GM23338 (cell line): ENCODE results near the gene MCTP1. TPM values are rescaled to one million over a fixed set of nuclear protein-coding genes. Genes with fewer than 3 reads are reported as not detected.

ENCODE experiments used
- ATAC-seq: fragments of 200-7000 bp; cut with Tn5 transposase; 3 replicates; pipeline ENCODE4 v1.9.1; 2020
- DNase-seq: peaks from one replicate; pipeline ENCODE4 v3.0.0-alpha.2; 2015; ENCODE audit warnings: low spot score
- H2AFZ ChIP-seq: fragments of 200-600 bp; sonication (generic); 2 replicates; pipeline ENCODE4 v1.8.0; 2016; ENCODE audit warnings: antibody characterized with exemption, mild to moderate bottlenecking, moderate library complexity
- H3F3A ChIP-seq: fragments of 200-600 bp; sonication (generic); replicated peaks from 2 replicates; pipeline ENCODE4 v1.8.0; 2017; ENCODE audit warnings: antibody characterized with exemption, mixed run types, low read depth
- H3K27ac ChIP-seq: fragments of 200-600 bp; sonication (generic); 2 replicates; pipeline ENCODE4 v1.6.1; 2016; ENCODE audit warnings: low read depth
- H3K27me3 ChIP-seq: fragments of 200-600 bp; sonication (generic); 2 replicates; pipeline ENCODE4 v1.8.0; 2016; ENCODE audit warnings: mild to moderate bottlenecking, mixed run types, moderate library complexity; ENCODE audit not compliant: insufficient read depth
- H3K36me3 ChIP-seq: fragments of 200-600 bp; sonication (generic); 2 replicates; pipeline ENCODE4 v1.8.0; 2016; ENCODE audit warnings: mild to moderate bottlenecking; ENCODE audit not compliant: insufficient read depth
- H3K4me1 ChIP-seq: fragments of 200-600 bp; sonication (generic); 2 replicates; pipeline ENCODE4 v1.8.0; 2016; ENCODE audit warnings: mild to moderate bottlenecking, moderate library complexity; ENCODE audit not compliant: insufficient read depth
- H3K4me2 ChIP-seq: fragments of 200-600 bp; sonication (generic); 2 replicates; pipeline ENCODE4 v1.7.1; 2017; ENCODE audit warnings: mixed run types
- H3K4me3 ChIP-seq: fragments of 200-600 bp; sonication (generic); 2 replicates; pipeline ENCODE4 v1.6.1; 2016; ENCODE audit warnings: mixed run types
- H3K79me2 ChIP-seq: fragments of 200-600 bp; sonication (generic); replicated peaks from 2 replicates; pipeline ENCODE4 v1.8.0; 2017; ENCODE audit warnings: mild to moderate bottlenecking; ENCODE audit not compliant: insufficient read depth
- H3K9me2 ChIP-seq: fragments of 200-600 bp; sonication (generic); 2 replicates; pipeline ENCODE4 v1.8.0; 2017; ENCODE audit not compliant: insufficient read depth
- H4K20me1 ChIP-seq: fragments of 200-600 bp; sonication (generic); replicated peaks from 2 replicates; pipeline ENCODE4 v1.8.0; 2017; ENCODE audit warnings: mild to moderate bottlenecking; ENCODE audit not compliant: insufficient read depth
- H3K27ac Mint-ChIP-seq: 2 replicates; pipeline ENCODE4 v1.8.0; 2020; ENCODE audit warnings: inconsistent platforms, mild to moderate bottlenecking, moderate library complexity, mixed read lengths
- H3K27me3 Mint-ChIP-seq: 3 replicates; pipeline ENCODE4 v1.8.0; 2022; ENCODE audit warnings: low read depth, mild to moderate bottlenecking, moderate library complexity, mixed read lengths, inconsistent platforms; ENCODE audit not compliant: insufficient read depth, poor library complexity
- H3K36me3 Mint-ChIP-seq: 3 replicates; pipeline ENCODE4 v1.8.0; 2021; ENCODE audit warnings: low read depth, mild to moderate bottlenecking, inconsistent platforms, moderate library complexity, mixed read lengths
- H3K4me1 Mint-ChIP-seq: 3 replicates; pipeline ENCODE4 v1.8.0; 2020; ENCODE audit warnings: mild to moderate bottlenecking, inconsistent platforms, mixed read lengths
- H3K4me3 Mint-ChIP-seq: 3 replicates; pipeline ENCODE4 v1.8.0; 2021; ENCODE audit warnings: moderate library complexity, mild to moderate bottlenecking, inconsistent platforms, mixed read lengths
- H3K9me3 Mint-ChIP-seq: 3 replicates; pipeline ENCODE4 v1.8.0; 2020; ENCODE audit warnings: moderate library complexity, mild to moderate bottlenecking, inconsistent platforms, mixed read lengths
- CREB1 ChIP-seq: fragments of 250-450 bp; sonication (Bioruptor Pico); IDR thresholded peaks from 2 replicates; pipeline ENCODE4 v1.5.0; 2020; ENCODE audit warnings: low read depth, mild to moderate bottlenecking, moderate library complexity
- CTCF ChIP-seq, 2 experiments: fragments of 200-600 bp in 1 of 2; sonication (generic) in 1 of 2; conservative IDR thresholded peaks; 2 replicates each; pipeline versions ENCODE4 v1.5.1 to v1.6.1; 2016 to 2017; ENCODE audit warnings: antibody characterized with exemption in 2 of 2, low read depth in 2 of 2, mild to moderate bottlenecking in 2 of 2, moderate library complexity in 1 of 2
- EZH2 ChIP-seq: fragments of 200-600 bp; sonication (generic); IDR thresholded peaks from one replicate; pipeline ENCODE4 v1.8.0; 2017; ENCODE audit warnings: antibody characterized with exemption, mild to moderate bottlenecking, low read depth; ENCODE audit not compliant: unreplicated experiment
- EZH2phosphoT487 ChIP-seq: fragments of 200-600 bp; sonication (generic); IDR thresholded peaks from one replicate; pipeline ENCODE4 v1.8.1; 2018; ENCODE audit warnings: antibody characterized with exemption; ENCODE audit not compliant: unreplicated experiment
- JUNB ChIP-seq: IDR thresholded peaks from one replicate; pipeline ENCODE4 v1.6.1; 2016; ENCODE audit warnings: antibody characterized with exemption; ENCODE audit not compliant: unreplicated experiment
- NANOG ChIP-seq: IDR thresholded peaks from 2 replicates; pipeline ENCODE4 v1.6.1; 2016; ENCODE audit warnings: antibody characterized with exemption, borderline replicate concordance
- POLR2AphosphoS5 ChIP-seq: IDR thresholded peaks from 2 replicates; pipeline ENCODE4 v1.6.1; 2016; ENCODE audit warnings: antibody characterized with exemption, low read depth
- STAT1 ChIP-seq: IDR thresholded peaks from one replicate; pipeline ENCODE4 v1.6.1; 2016; ENCODE audit warnings: antibody characterized with exemption; ENCODE audit not compliant: unreplicated experiment
- ZNF114 ChIP-seq: fragments of 250-450 bp; sonication (Bioruptor Pico); IDR thresholded peaks from 2 replicates; pipeline ENCODE4 v1.5.0; 2020; ENCODE audit warnings: mild to moderate bottlenecking, moderate library complexity
- ZNF331 ChIP-seq: fragments of 250-450 bp; sonication (Bioruptor Pico); IDR thresholded peaks from 2 replicates; pipeline ENCODE4 v1.5.0; 2020; ENCODE audit warnings: low read depth, mild to moderate bottlenecking, moderate library complexity
- polyA plus RNA-seq: library from polyadenylated mRNA; unstranded; fragments of >200 nt; fragmentation: Nextera tagmentation; extraction: Ambion mirVana; gene quantifications from 2 replicates; pipeline ENCODE4 v1.2.1, GENCODE V29; 2016
- total RNA-seq: library from RNA; depleted of rRNA; stranded (reverse); fragments of >200 nt; shearing (Covaris generic); gene quantifications from 2 replicates; pipeline ENCODE4 v1.2.3, GENCODE V29; 2014
- TF ChIP-seq, protein P1 (sequence below): fragments of 250-450 bp; sonication (Bioruptor Pico); IDR thresholded peaks from 2 replicates; pipeline ENCODE4 v1.5.0; 2020; ENCODE audit warnings: mild to moderate bottlenecking, moderate library complexity
- TF ChIP-seq, protein P2 (sequence below): IDR thresholded peaks from one replicate; pipeline ENCODE4 v1.6.1; 2018; ENCODE audit warnings: antibody characterized with exemption; ENCODE audit not compliant: unreplicated experiment
- TF ChIP-seq, protein P3 (sequence below): IDR thresholded peaks from 2 replicates; pipeline ENCODE4 v1.6.1; 2016; ENCODE audit warnings: antibody characterized with exemption

Gene MCTP1
- total and polyA plus RNA-seq, 2 experiments from 2014 or later = 3.7 to 4.2 TPM

GRCh38 chr5:94682814-94683520, 601.9 kb downstream of the MCTP1 start:
- Histone ChIP-seq H4K20me1 (no peaks in the 10 kb centered on the region), H3K4me2 (no peak overlapping the region), H3K79me2 (no peaks in the 10 kb centered on the region), H3K9me2 (no peaks in the 10 kb centered on the region), H3K27ac (no peak overlapping the region), H3K27me3 (no peaks in the 10 kb centered on the region), H3F3A (no peaks in the 10 kb centered on the region), H3K4me1 (no peaks in the 10 kb centered on the region), H3K4me3 (no peak overlapping the region), H3K36me3 (0 out of 2 replicates have a peak, but pooled peaks cover 8% of the 10 kb centered on the region), H2AFZ (no peak overlapping the region)
- Mint-ChIP-seq H3K27me3 (no peaks in the 10 kb centered on the region), H3K27ac (no peak overlapping the region), H3K4me1 (no peaks in the 10 kb centered on the region), H3K36me3 (peaks cover 15% of the 10 kb centered on the region; the same call in 2 of the 3 replicates), H3K4me3 (no peak overlapping the region), H3K9me3 (no peaks in the 10 kb centered on the region; the same call in 2 of the 3 replicates)
- DNase-seq (no peak), ATAC-seq (no peak)
- TF ChIP-seq EZH2 = no peak
- no peak for TF ChIP-seq JUNB
- TF ChIP-seq, protein P1, sequence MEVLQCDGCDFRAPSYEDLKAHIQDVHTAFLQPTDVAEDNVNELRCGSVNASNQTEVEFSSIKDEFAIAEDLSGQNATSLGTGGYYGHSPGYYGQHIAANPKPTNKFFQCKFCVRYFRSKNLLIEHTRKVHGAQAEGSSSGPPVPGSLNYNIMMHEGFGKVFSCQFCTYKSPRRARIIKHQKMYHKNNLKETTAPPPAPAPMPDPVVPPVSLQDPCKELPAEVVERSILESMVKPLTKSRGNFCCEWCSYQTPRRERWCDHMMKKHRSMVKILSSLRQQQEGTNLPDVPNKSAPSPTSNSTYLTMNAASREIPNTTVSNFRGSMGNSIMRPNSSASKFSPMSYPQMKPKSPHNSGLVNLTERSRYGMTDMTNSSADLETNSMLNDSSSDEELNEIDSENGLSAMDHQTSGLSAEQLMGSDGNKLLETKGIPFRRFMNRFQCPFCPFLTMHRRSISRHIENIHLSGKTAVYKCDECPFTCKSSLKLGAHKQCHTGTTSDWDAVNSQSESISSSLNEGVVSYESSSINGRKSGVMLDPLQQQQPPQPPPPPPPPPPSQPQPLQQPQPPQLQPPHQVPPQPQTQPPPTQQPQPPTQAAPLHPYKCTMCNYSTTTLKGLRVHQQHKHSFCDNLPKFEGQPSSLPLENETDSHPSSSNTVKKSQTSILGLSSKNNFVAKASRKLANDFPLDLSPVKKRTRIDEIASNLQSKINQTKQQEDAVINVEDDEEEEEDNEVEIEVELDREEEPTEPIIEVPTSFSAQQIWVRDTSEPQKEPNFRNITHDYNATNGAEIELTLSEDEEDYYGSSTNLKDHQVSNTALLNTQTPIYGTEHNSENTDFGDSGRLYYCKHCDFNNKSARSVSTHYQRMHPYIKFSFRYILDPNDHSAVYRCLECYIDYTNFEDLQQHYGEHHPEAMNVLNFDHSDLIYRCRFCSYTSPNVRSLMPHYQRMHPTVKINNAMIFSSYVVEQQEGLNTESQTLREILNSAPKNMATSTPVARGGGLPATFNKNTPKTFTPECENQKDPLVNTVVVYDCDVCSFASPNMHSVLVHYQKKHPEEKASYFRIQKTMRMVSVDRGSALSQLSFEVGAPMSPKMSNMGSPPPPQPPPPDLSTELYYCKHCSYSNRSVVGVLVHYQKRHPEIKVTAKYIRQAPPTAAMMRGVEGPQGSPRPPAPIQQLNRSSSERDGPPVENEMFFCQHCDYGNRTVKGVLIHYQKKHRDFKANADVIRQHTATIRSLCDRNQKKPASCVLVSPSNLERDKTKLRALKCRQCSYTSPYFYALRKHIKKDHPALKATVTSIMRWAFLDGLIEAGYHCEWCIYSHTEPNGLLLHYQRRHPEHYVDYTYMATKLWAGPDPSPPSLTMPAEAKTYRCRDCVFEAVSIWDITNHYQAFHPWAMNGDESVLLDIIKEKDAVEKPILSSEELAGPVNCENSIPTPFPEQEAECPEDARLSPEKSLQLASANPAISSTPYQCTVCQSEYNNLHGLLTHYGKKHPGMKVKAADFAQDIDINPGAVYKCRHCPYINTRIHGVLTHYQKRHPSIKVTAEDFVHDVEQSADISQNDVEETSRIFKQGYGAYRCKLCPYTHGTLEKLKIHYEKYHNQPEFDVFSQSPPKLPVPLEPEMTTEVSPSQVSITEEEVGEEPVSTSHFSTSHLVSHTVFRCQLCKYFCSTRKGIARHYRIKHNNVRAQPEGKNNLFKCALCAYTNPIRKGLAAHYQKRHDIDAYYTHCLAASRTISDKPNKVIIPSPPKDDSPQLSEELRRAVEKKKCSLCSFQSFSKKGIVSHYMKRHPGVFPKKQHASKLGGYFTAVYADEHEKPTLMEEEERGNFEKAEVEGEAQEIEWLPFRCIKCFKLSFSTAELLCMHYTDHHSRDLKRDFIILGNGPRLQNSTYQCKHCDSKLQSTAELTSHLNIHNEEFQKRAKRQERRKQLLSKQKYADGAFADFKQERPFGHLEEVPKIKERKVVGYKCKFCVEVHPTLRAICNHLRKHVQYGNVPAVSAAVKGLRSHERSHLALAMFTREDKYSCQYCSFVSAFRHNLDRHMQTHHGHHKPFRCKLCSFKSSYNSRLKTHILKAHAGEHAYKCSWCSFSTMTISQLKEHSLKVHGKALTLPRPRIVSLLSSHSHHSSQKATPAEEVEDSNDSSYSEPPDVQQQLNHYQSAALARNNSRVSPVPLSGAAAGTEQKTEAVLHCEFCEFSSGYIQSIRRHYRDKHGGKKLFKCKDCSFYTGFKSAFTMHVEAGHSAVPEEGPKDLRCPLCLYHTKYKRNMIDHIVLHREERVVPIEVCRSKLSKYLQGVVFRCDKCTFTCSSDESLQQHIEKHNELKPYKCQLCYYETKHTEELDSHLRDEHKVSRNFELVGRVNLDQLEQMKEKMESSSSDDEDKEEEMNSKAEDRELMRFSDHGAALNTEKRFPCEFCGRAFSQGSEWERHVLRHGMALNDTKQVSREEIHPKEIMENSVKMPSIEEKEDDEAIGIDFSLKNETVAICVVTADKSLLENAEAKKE = no peak
- TF ChIP-seq NANOG = no peak
- no peak for TF ChIP-seq CREB1 (CRISPR knock-in tag)
- TF ChIP-seq ZNF331 (CRISPR knock-in tag) = no peak
- TF ChIP-seq EZH2phosphoT487 = no peak
- no peak for TF ChIP-seq CTCF (conservative IDR thresholded peaks at IDR 0.05; ENCODE audit: low read depth in 2 of 2)
- TF ChIP-seq, protein P2, sequence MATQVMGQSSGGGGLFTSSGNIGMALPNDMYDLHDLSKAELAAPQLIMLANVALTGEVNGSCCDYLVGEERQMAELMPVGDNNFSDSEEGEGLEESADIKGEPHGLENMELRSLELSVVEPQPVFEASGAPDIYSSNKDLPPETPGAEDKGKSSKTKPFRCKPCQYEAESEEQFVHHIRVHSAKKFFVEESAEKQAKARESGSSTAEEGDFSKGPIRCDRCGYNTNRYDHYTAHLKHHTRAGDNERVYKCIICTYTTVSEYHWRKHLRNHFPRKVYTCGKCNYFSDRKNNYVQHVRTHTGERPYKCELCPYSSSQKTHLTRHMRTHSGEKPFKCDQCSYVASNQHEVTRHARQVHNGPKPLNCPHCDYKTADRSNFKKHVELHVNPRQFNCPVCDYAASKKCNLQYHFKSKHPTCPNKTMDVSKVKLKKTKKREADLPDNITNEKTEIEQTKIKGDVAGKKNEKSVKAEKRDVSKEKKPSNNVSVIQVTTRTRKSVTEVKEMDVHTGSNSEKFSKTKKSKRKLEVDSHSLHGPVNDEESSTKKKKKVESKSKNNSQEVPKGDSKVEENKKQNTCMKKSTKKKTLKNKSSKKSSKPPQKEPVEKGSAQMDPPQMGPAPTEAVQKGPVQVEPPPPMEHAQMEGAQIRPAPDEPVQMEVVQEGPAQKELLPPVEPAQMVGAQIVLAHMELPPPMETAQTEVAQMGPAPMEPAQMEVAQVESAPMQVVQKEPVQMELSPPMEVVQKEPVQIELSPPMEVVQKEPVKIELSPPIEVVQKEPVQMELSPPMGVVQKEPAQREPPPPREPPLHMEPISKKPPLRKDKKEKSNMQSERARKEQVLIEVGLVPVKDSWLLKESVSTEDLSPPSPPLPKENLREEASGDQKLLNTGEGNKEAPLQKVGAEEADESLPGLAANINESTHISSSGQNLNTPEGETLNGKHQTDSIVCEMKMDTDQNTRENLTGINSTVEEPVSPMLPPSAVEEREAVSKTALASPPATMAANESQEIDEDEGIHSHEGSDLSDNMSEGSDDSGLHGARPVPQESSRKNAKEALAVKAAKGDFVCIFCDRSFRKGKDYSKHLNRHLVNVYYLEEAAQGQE = no peak
- no peak for TF ChIP-seq ZNF114 (CRISPR knock-in tag)
- TF ChIP-seq STAT1 = no peak
- TF ChIP-seq, protein P3, sequence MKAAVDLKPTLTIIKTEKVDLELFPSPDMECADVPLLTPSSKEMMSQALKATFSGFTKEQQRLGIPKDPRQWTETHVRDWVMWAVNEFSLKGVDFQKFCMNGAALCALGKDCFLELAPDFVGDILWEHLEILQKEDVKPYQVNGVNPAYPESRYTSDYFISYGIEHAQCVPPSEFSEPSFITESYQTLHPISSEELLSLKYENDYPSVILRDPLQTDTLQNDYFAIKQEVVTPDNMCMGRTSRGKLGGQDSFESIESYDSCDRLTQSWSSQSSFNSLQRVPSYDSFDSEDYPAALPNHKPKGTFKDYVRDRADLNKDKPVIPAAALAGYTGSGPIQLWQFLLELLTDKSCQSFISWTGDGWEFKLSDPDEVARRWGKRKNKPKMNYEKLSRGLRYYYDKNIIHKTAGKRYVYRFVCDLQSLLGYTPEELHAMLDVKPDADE = no peak
- no peak for TF ChIP-seq POLR2AphosphoS5
